ENCODE data around the gene DMAC2. TPM values are rescaled to one million over a fixed set of nuclear protein-coding genes. Genes with fewer than 3 reads are reported as not detected.

Gene DMAC2
- total and polyA plus RNA-seq, 2 donors (not counting 3 experiments of a cell fraction or from before 2014, with no cell fraction given) = 65.4 to 137 TPM

DNA sequence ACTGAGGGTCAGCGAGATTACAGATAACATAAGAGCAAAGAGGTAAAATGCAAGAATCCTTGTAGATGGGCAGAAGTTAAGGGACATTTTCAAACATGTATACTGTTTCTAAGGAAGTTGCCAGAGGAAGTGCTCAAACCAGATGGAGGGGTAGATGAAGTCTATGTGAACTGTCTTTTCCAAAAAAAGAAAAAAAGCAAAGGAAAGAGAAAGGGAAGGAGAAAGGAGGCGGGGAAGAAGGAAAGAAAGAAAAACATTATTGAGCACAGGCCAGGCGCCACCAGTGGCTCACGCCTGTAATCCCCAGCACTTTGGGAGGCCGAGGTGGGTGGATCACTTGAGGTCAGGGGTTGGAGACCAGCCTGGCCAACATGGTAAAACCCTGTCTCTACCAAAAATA lies 5.3 kb downstream of the DMAC2 start:
- Histone ChIP-seq H3K9me1 (replicated peaks; ENCODE audit: control insufficient read depth, extremely low read depth, insufficient read depth, low read length) (no peaks in the 10 kb centered on the region), H3K4me1 (ENCODE audit: control insufficient read depth, extremely low read depth, insufficient read depth, low read length) (peaks cover 6% of the 10 kb centered on the region), H3K9ac (replicated peaks; ENCODE audit: extremely low read depth, insufficient read depth, low read length) (no peak overlapping the region), H3K27me3 (ENCODE audit: control insufficient read depth in 2 of 2, insufficient read depth in 2 of 2, low read length in 2 of 2) (no peaks in the 10 kb centered on the region), H4K20me1 (replicated peaks; ENCODE audit: control insufficient read depth, extremely low read depth, insufficient read depth, low read length) (no peaks in the 10 kb centered on the region), H3K27ac (ENCODE audit: insufficient read depth, low read depth, low read length) (no peak overlapping the region), H3K9me3 (replicated peaks; ENCODE audit: control insufficient read depth, insufficient read depth, low read length) (no peaks in the 10 kb centered on the region), H3K36me3 (ENCODE audit: control insufficient read depth in 2 of 2, extremely low read depth in 1 of 2, insufficient read depth in 2 of 2, low read length in 2 of 2) (peaks cover 0 to 17% of the 10 kb centered on the region in 2 experiments), H3K4me3 (replicated peaks in 1 of 3; ENCODE audit: insufficient read depth in 1 of 3, low read depth in 1 of 3, low read length in 3 of 3) (no peak overlapping the region), H3K79me2 (ENCODE audit: control insufficient read depth, insufficient read depth, low read length) (no peaks in the 10 kb centered on the region), H2AFZ (ENCODE audit: low read depth, low read length) (no peak overlapping the region), H3K4me2 (ENCODE audit: insufficient read depth, low read length) (no peak overlapping the region)
- POLR2A ChIA-PET = no interaction called here
- intact Hi-C loops (cut with micrococcal nuclease) = loop anchor here (5.0 kb wide), 1 partner anchor 127 kb away; no protein-coding TSS in a partner anchor
- DNase-seq (ENCODE audit: low read depth, low spot score) = no peak
- CTCF ChIA-PET = interaction anchor here (0.7 kb wide), 1 partner anchor 22 kb away, joined by 4 read pairs; no protein-coding TSS in a partner anchor
- no TSS peak for BruUV-seq (replicated peaks)
- no peak for FAIRE-seq
- dilution Hi-C loops (cut with MboI; ENCODE audit: extremely low pct_ligation_motif_present, low sequenced_read_pairs) = no loop called here
- TF ChIP-seq GATA2 (IDR thresholded peaks at IDR 0.05; ENCODE audit: insufficient read depth, insufficient read length, low read depth, low read length) (no peak), JUN (IDR thresholded peaks at IDR 0.05; ENCODE audit: borderline replicate concordance, insufficient read depth, insufficient read length, low read depth) (no peak), EZH2 (IDR thresholded peaks at IDR 0.05; ENCODE audit: borderline replicate concordance, low read depth, low read length, severe bottlenecking) (no peak), POLR2AphosphoS5 (IDR thresholded peaks at IDR 0.05; ENCODE audit: insufficient read depth, low read depth, low read length) (no peak), POLR2A (IDR thresholded peaks at IDR 0.05; ENCODE audit: low read depth, low read length) (no peak), FOS (IDR thresholded peaks at IDR 0.05; ENCODE audit: borderline replicate concordance, insufficient read depth, low read length) (no peak), MYC (IDR thresholded peaks at IDR 0.05; ENCODE audit: low read depth, low read length) (no peak)
- TF ChIP-seq, protein P1, sequence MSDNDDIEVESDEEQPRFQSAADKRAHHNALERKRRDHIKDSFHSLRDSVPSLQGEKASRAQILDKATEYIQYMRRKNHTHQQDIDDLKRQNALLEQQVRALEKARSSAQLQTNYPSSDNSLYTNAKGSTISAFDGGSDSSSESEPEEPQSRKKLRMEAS (IDR thresholded peaks at IDR 0.05; ENCODE audit: insufficient read depth, insufficient read length) = no peak
- TF ChIP-seq, protein P2, sequence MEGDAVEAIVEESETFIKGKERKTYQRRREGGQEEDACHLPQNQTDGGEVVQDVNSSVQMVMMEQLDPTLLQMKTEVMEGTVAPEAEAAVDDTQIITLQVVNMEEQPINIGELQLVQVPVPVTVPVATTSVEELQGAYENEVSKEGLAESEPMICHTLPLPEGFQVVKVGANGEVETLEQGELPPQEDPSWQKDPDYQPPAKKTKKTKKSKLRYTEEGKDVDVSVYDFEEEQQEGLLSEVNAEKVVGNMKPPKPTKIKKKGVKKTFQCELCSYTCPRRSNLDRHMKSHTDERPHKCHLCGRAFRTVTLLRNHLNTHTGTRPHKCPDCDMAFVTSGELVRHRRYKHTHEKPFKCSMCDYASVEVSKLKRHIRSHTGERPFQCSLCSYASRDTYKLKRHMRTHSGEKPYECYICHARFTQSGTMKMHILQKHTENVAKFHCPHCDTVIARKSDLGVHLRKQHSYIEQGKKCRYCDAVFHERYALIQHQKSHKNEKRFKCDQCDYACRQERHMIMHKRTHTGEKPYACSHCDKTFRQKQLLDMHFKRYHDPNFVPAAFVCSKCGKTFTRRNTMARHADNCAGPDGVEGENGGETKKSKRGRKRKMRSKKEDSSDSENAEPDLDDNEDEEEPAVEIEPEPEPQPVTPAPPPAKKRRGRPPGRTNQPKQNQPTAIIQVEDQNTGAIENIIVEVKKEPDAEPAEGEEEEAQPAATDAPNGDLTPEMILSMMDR (IDR thresholded peaks at IDR 0.05; ENCODE audit: extremely low read depth in 1 of 2, insufficient read depth in 1 of 2, low read depth in 1 of 2, low read length in 2 of 2) = no peak

Measured in endothelial cell of umbilical vein (primary cell).